SK-N-MC (cell line): ENCODE data around the gene RC3H2.

ENCODE experiments used
- EZH2 ChIP-seq: fragments of 200-600 bp; sonication (generic); IDR thresholded peaks from one replicate; pipeline ENCODE4 v1.6.1; 2017; ENCODE audit warnings: antibody characterized with exemption
- POLR2AphosphoS5 ChIP-seq: IDR thresholded peaks from 2 replicates; pipeline ENCODE4 v1.6.1; 2012; ENCODE audit warnings: mild to moderate bottlenecking, low read depth, low read length, borderline replicate concordance

DNA sequence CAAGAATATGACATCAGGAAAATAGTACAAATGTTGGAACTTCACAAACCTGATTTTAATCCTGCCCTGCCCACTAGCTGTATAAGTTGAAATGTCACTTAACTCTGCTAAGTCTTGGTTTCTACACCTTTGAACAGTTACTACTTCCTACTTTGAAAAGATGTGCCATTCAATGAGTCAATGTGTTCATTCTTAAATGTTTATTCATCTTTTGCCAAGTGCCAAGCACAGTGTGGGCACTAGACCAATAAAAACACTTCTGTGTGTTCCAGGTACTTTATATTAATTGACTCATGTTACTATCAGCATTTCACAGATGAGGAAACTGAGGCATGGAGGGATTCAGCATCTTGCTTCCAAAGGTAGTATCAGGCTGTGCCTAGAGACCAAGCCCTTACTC is 89.6 kb downstream of the RC3H2 start:
- TF ChIP-seq POLR2AphosphoS5 (no peak), EZH2 (no peak)
